Ovary (tissue), 3 donors: ENCODE measurements around the gene DIO3.

ENCODE experiments used
- CTCF ChIP-seq, 3 donors: fragments of 450-650 bp in 2 of 3; fragments of 200-600 bp in 1 of 3; IDR thresholded peaks; one replicate each; pipeline versions ENCODE4 v1.5.1 to v1.8.0; 2016 to 2022; ENCODE audit warnings: antibody characterized with exemption in 3 of 3, mild to moderate bottlenecking in 1 of 3
- EP300 ChIP-seq: sonication (generic); formaldehyde crosslinking; IDR thresholded peaks from one replicate; pipeline ENCODE4 v1.6.1; 2017; ENCODE audit warnings: antibody characterized with exemption
- POLR2A ChIP-seq: fragments of 450-650 bp; IDR thresholded peaks from one replicate; pipeline ENCODE4 v1.6.1; 2017; ENCODE audit warnings: antibody characterized with exemption, mild to moderate bottlenecking, moderate library complexity
- donor health status: DM: no; HTN: no; CAD: no.

DNA sequence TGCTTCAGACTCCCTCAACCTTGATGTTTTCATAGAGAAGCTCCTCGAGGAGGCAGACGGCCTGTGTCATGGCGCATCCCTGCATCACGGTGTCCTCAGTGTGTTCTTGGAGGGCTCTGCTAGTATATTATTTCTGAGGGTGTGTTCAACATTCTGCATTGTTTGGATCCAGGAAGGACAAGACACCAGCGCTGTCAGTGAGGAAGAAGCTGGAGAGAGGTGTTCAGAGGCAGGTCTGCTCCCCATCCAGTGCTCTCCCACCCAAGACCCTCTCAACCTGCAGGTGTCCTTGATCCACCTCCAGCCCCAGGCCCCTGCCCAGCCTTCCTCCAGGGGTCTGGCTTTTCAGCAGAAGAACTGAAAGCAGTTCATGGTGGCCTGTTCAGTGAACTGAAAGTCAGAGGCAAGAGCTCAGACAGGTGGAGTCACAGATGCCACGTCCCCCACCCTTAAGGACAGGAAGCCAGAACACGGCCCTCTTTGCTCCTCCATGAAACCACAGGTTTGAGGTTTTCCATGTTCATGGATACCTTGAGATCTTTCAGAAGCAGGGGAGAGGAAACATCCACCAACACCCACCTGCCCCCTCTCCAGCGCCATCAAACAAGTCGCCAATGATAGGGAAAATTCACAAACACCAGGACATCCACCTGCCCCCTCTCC lies 37.4 kb downstream of the DIO3 start:
- TF ChIP-seq EP300 (no peak), CTCF (IDR thresholded peaks at IDR 0.05) (no peak), POLR2A (no peak)
